ENCODE results near the gene DHRS13. TPM values are rescaled to one million over a fixed set of nuclear protein-coding genes. Genes with fewer than 3 reads are reported as not detected.

DHRS13 gene
- polyA plus RNA-seq, 1 donor (not counting 4 experiments of a cell fraction or from before 2014, with no cell fraction given) = 3.4 TPM

GRCh38 chr17:28887871-28888471, 14.9 kb downstream of the DHRS13 start:
- no peak overlapping the region for H3K4me2 ChIP-seq (ENCODE audit: control insufficient read depth, extremely low read depth, insufficient read depth, low read depth, low read length)
- H3K27me3 ChIP-seq (ENCODE audit: control insufficient read depth, extremely low read depth, insufficient read depth, low read length) = no peaks in the 10 kb centered on the region
- H3K27ac ChIP-seq (ENCODE audit: control insufficient read depth, insufficient read depth, low read length) = no peak overlapping the region
- dilution Hi-C loops (cut with MboI; ENCODE audit: extremely low pct_ligation_motif_present, low sequenced_read_pairs) = no loop called here
- H3K4me1 ChIP-seq (ENCODE audit: control insufficient read depth, extremely low read depth, insufficient read depth, low read length) = peaks cover 4% of the 10 kb centered on the region
- H3K36me3 ChIP-seq (ENCODE audit: control insufficient read depth in 2 of 2, extremely low read depth in 1 of 2, insufficient read depth in 2 of 2, low read length in 2 of 2) = peaks cover 14 to 15% of the 10 kb centered on the region in 2 experiments
- no peak overlapping the region for H3K4me3 ChIP-seq (ENCODE audit: control insufficient read depth in 2 of 3, extremely low read depth in 1 of 3, insufficient read depth in 2 of 3, low read depth in 1 of 3, low read length in 3 of 3)
- no peak for TF ChIP-seq EZH2 (IDR thresholded peaks at IDR 0.05; ENCODE audit: low read length)
- no peak for TF ChIP-seq CTCF (optimal IDR thresholded peaks at IDR 0.05 in 1 of 3, IDR thresholded peaks at IDR 0.05 in 1 of 3, conservative IDR thresholded peaks at IDR 0.05 in 1 of 3; ENCODE audit: extremely low read depth in 1 of 3, insufficient read depth in 2 of 3, low read length in 3 of 3)
- no peaks in the 10 kb centered on the region for H3K9me1 ChIP-seq (ENCODE audit: control insufficient read depth, extremely low read depth, insufficient read depth, low read length)
- no peak for FAIRE-seq
- H3K9ac ChIP-seq (ENCODE audit: control insufficient read depth, extremely low read depth, insufficient read depth, low read length) = no peak overlapping the region
- DNase-seq (ENCODE audit: low read depth, low spot score) = no peak
- H4K20me1 ChIP-seq (ENCODE audit: control insufficient read depth, extremely low read depth, insufficient read depth, low read length) = no peaks in the 10 kb centered on the region
- H3K9me3 ChIP-seq (ENCODE audit: control insufficient read depth, low read depth, low read length) = no peaks in the 10 kb centered on the region
- no peak overlapping the region for H2AFZ ChIP-seq (ENCODE audit: control insufficient read depth, low read length)
- peaks cover 4% of the 10 kb centered on the region for H3K79me2 ChIP-seq (ENCODE audit: control insufficient read depth, insufficient read depth, low read length)

DNA sequence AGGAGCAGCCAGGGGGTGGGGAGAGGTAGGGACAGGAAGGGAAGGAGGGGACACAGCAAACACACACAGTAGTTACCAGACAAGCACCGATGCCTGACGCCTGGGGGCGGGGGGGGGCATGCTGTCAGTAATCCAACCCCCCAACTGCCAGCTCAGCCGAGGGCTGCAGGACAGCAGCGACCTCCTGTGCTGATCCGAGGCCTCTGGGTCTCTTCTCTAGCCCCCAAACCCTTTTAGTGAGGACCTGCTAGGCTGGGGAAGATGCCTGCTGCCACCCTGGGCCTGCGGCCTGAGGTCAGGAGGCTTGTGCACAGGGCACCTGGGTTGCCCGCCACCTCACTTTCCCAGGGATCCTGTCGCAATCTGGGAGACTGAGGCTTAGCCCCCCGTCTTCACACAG, 16.9 kb downstream of the DHRS13 start:
- peaks cover 27% of the 10 kb centered on the region in 2 experiments for H3K36me3 ChIP-seq (ENCODE audit: control insufficient read depth in 2 of 2, extremely low read depth in 1 of 2, insufficient read depth in 2 of 2, low read length in 2 of 2)
- H3K79me2 ChIP-seq (ENCODE audit: control insufficient read depth, insufficient read depth, low read length) = no peaks in the 10 kb centered on the region
- FAIRE-seq (no peak), DNase-seq (ENCODE audit: low read depth, low spot score) (no peak)
- no peak overlapping the region for H3K27ac ChIP-seq (ENCODE audit: control insufficient read depth, insufficient read depth, low read length)
- no peaks in the 10 kb centered on the region for H3K9me3 ChIP-seq (ENCODE audit: control insufficient read depth, low read depth, low read length)
- H2AFZ ChIP-seq (ENCODE audit: control insufficient read depth, low read length) = no peak overlapping the region
- dilution Hi-C loops (cut with MboI; ENCODE audit: extremely low pct_ligation_motif_present, low sequenced_read_pairs) = no loop called here
- H3K4me3 ChIP-seq (ENCODE audit: control insufficient read depth in 2 of 3, extremely low read depth in 1 of 3, insufficient read depth in 2 of 3, low read depth in 1 of 3, low read length in 3 of 3) = no peak overlapping the region
- no peaks in the 10 kb centered on the region for H4K20me1 ChIP-seq (ENCODE audit: control insufficient read depth, extremely low read depth, insufficient read depth, low read length)
- H3K4me2 ChIP-seq (ENCODE audit: control insufficient read depth, extremely low read depth, insufficient read depth, low read depth, low read length) = no peak overlapping the region
- H3K9ac ChIP-seq (ENCODE audit: control insufficient read depth, extremely low read depth, insufficient read depth, low read length) = no peak overlapping the region
- H3K4me1 ChIP-seq (ENCODE audit: control insufficient read depth, extremely low read depth, insufficient read depth, low read length) = peaks cover 2% of the 10 kb centered on the region
- no peaks in the 10 kb centered on the region for H3K9me1 ChIP-seq (ENCODE audit: control insufficient read depth, extremely low read depth, insufficient read depth, low read length)
- no peaks in the 10 kb centered on the region for H3K27me3 ChIP-seq (ENCODE audit: control insufficient read depth, extremely low read depth, insufficient read depth, low read length)
- TF ChIP-seq CTCF (optimal IDR thresholded peaks at IDR 0.05 in 1 of 3, IDR thresholded peaks at IDR 0.05 in 1 of 3, conservative IDR thresholded peaks at IDR 0.05 in 1 of 3; ENCODE audit: extremely low read depth in 1 of 3, insufficient read depth in 2 of 3, low read length in 3 of 3) (no peak), EZH2 (IDR thresholded peaks at IDR 0.05; ENCODE audit: low read length) (no peak)

All from keratinocyte (primary cell).